Epidermal melanocyte (primary cell): ENCODE data around the gene PLEKHA1.

Source experiments
- DNase-seq: peaks from one replicate; pipeline ENCODE4 v3.0.0; 2011; ENCODE audit warnings: low spot score; ENCODE audit not compliant: insufficient read length

Gene PLEKHA1

GRCh38 chr10:122460891-122461293 lies 86.4 kb downstream of the PLEKHA1 start:
- no peak for DNase-seq

- peak; percentile 55 for DNase-seq
Observed at GRCh38 chr10:122461367-122461728, 86.8 kb downstream of the PLEKHA1 start, which contains the start of gene HTRA1. Gene HTRA1, plus strand, starts transcription at chr10:122461553. Its CDS starts 100 bp downstream, at chr10:122461653.

- DNase-seq: no peak
Observed at GRCh38 chr10:122461729-122462532, 87.4 kb downstream of the PLEKHA1 start.

GRCh38 chr10:122462533-122463465 lies 88.3 kb downstream of the PLEKHA1 start:
- DNase-seq: peak; percentile 22

- no peak for DNase-seq
Observed at GRCh38 chr10:122463466-122464249, 89.2 kb downstream of the PLEKHA1 start.

GRCh38 chr10:122464250-122464510 lies 89.7 kb downstream of the PLEKHA1 start:
- no peak for DNase-seq

- DNase-seq: no peak
Observed at GRCh38 chr10:122464586-122464985, 90.1 kb downstream of the PLEKHA1 start.

GRCh38 chr10:122465401-122466040 lies 91.0 kb downstream of the PLEKHA1 start:
- DNase-seq: no peak

GRCh38 chr10:122466951-122467381 lies 92.5 kb downstream of the PLEKHA1 start:
- no peak for DNase-seq

GRCh38 chr10:122467701-122468100 lies 93.2 kb downstream of the PLEKHA1 start:
- no peak for DNase-seq

- no peak for DNase-seq
Observed at GRCh38 chr10:122468307-122468925, 93.9 kb downstream of the PLEKHA1 start.

GRCh38 chr10:122468926-122469781 lies 94.6 kb downstream of the PLEKHA1 start:
- DNase-seq: peak; percentile 79

GRCh38 chr10:122469848-122470247 lies 95.3 kb downstream of the PLEKHA1 start:
- DNase-seq: no peak

GRCh38 chr10:122471531-122472177 lies 97.1 kb downstream of the PLEKHA1 start:
- no peak for DNase-seq

GRCh38 chr10:122473116-122473515 lies 98.6 kb downstream of the PLEKHA1 start:
- no peak for DNase-seq

GRCh38 chr10:122474131-122474818 lies 99.8 kb downstream of the PLEKHA1 start:
- DNase-seq: no peak

GRCh38 chr10:122475100-122475499 lies 100.6 kb downstream of the PLEKHA1 start:
- DNase-seq: no peak

GRCh38 chr10:122475591-122476332 lies 101.3 kb downstream of the PLEKHA1 start:
- no peak for DNase-seq
